Epithelial cell of proximal tubule (primary cell): ENCODE data around the gene MAPKAPK5. TPM values are rescaled to one million over a fixed set of nuclear protein-coding genes. Genes with fewer than 3 reads are reported as not detected.

Experiments
- DNase-seq: peaks from one replicate; pipeline ENCODE4 v3.0.0-alpha.2; 2011; ENCODE audit warnings: low read depth
- H3K4me3 ChIP-seq: 2 replicates; pipeline ENCODE4 v1.5.1; 2011; ENCODE audit warnings: low read depth, mild to moderate bottlenecking, low read length
- CTCF ChIP-seq: conservative IDR thresholded peaks from 2 replicates; pipeline ENCODE4 v1.5.1; 2012; ENCODE audit warnings: low read depth, mild to moderate bottlenecking, low read length
- total RNA-seq: library from RNA; depleted of rRNA; stranded (reverse); fragments of >200 nt; gene quantifications from 2 replicates; pipeline ENCODE4 v1.2.3, GENCODE V29; 2015

Gene MAPKAPK5
- total RNA-seq, 1 donor from 2014 or later: 45.0 TPM

GRCh38 chr12:111846016-111846415 lies 4.0 kb downstream of the MAPKAPK5 start:
- no peak overlapping the region for H3K4me3 ChIP-seq
- DNase-seq: no peak
- no peak for TF ChIP-seq CTCF

- no peak for DNase-seq
- no peak overlapping the region for H3K4me3 ChIP-seq
- TF ChIP-seq CTCF: no peak
Measured at GRCh38 chr12:111850526-111850925, 8.5 kb downstream of the MAPKAPK5 start.

GRCh38 chr12:111858186-111858585 lies 16.2 kb downstream of the MAPKAPK5 start:
- H3K4me3 ChIP-seq: no peak overlapping the region
- DNase-seq: no peak
- no peak for TF ChIP-seq CTCF

- DNase-seq: no peak
- H3K4me3 ChIP-seq: no peak overlapping the region
- no peak for TF ChIP-seq CTCF
Measured at GRCh38 chr12:111858778-111859177, 16.8 kb downstream of the MAPKAPK5 start.

GRCh38 chr12:111864913-111865312 lies 22.9 kb downstream of the MAPKAPK5 start:
- no peak for TF ChIP-seq CTCF
- no peak for DNase-seq
- no peak overlapping the region for H3K4me3 ChIP-seq

- TF ChIP-seq CTCF: no peak
- no peak for DNase-seq
- no peak overlapping the region for H3K4me3 ChIP-seq
Measured at GRCh38 chr12:111867531-111867930, 25.5 kb downstream of the MAPKAPK5 start.

- DNase-seq: no peak
- no peak overlapping the region for H3K4me3 ChIP-seq
- TF ChIP-seq CTCF: no peak
Measured at GRCh38 chr12:111868676-111869588, 26.9 kb downstream of the MAPKAPK5 start.
